ENCODE data around the gene PCBP3.
A peak's percentile ranks its signal among the peaks of the same experiment; 100 is the strongest.

The PCBP3 gene

GRCh38 chr21:45640001-45640887 is 3.3 kb upstream of the PCBP3 start:
- H3K27ac ChIP-seq (replicated peaks): no peak overlapping the region
- TF ChIP-seq SPI1 (IDR thresholded peaks at IDR 0.05; ENCODE audit: borderline replicate concordance, low read depth) (no peak; the same call in 1 of the 2 replicates), CTCF (IDR thresholded peaks at IDR 0.05; ENCODE audit: insufficient read depth, low read length) (no peak), REST (IDR thresholded peaks at IDR 0.05; ENCODE audit: insufficient replicate concordance, low read depth) (no peak), POLR2AphosphoS5 (IDR thresholded peaks at IDR 0.05; ENCODE audit: low read depth) (no peak), GABPA (IDR thresholded peaks at IDR 0.05; ENCODE audit: low read depth) (no peak)
- no peak overlapping the region for H3K4me3 ChIP-seq (replicated peaks; ENCODE audit: insufficient read depth, low read length)
- peak in 1 of 2 experiments; percentile 31 for DNase-seq (ENCODE audit: low read depth in 1 of 2, low spot score in 1 of 2)
- peaks cover 9% of the 10 kb centered on the region for H3K27me3 ChIP-seq (ENCODE audit: insufficient read depth, poor library complexity, severe bottlenecking)

DNA sequence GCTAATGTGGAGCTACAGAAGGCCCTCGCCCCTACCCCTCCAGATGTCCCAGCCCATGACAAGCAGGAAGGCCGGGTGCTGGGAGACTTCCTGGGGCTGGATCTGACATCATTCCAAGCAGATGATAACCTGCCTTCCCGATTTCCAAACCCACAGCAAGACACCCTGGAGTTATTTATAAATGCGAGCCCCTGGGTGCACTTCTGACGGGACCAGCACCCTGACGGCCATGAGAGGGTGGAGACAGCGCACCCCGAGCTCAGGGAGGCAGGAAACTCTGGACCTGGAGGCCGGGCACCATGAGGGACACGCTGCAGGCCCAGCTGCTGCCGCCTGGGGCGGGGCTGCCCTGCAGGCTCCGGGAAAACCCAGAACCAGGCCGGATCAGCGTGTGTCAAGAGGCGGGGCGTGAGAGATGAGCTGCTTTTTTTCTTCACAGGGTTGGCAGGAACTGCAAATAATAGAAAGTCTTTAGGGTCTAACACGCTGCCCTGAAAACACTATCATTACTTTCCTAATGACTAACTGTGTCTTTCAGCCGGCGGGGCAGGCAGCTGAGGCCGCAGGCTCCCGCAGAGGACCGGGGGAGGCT is 2.5 kb upstream of the PCBP3 start:
- no peak for TF ChIP-seq REST (IDR thresholded peaks at IDR 0.05; ENCODE audit: insufficient replicate concordance, low read depth)
- TF ChIP-seq GABPA (IDR thresholded peaks at IDR 0.05; ENCODE audit: low read depth): no peak
- no peak for TF ChIP-seq CTCF (IDR thresholded peaks at IDR 0.05; ENCODE audit: insufficient read depth, low read length)
- TF ChIP-seq SPI1 (IDR thresholded peaks at IDR 0.05; ENCODE audit: borderline replicate concordance, low read depth): no peak
- no peak for TF ChIP-seq POLR2AphosphoS5 (IDR thresholded peaks at IDR 0.05; ENCODE audit: low read depth)
- peaks cover 11% of the 10 kb centered on the region for H3K27me3 ChIP-seq (ENCODE audit: insufficient read depth, poor library complexity, severe bottlenecking)
- no peak overlapping the region for H3K4me3 ChIP-seq (replicated peaks; ENCODE audit: insufficient read depth, low read length)
- no peak for DNase-seq (ENCODE audit: low read depth in 1 of 2, low spot score in 1 of 2)
- H3K27ac ChIP-seq (replicated peaks): no peak overlapping the region

GRCh38 chr21:45641480-45642035 is 2.0 kb upstream of the PCBP3 start:
- H3K27ac ChIP-seq (replicated peaks): no peak overlapping the region
- peaks cover 11% of the 10 kb centered on the region for H3K27me3 ChIP-seq (ENCODE audit: insufficient read depth, poor library complexity, severe bottlenecking)
- no peak for DNase-seq (ENCODE audit: low read depth in 1 of 2, low spot score in 1 of 2)

More at GRCh38 chr21:45641480-45642035, 2.0 kb upstream of the PCBP3 start:
- TF ChIP-seq REST (IDR thresholded peaks at IDR 0.05; ENCODE audit: insufficient replicate concordance, low read depth) (no peak), CTCF (IDR thresholded peaks at IDR 0.05; ENCODE audit: insufficient read depth, low read length) (no peak), GABPA (IDR thresholded peaks at IDR 0.05; ENCODE audit: low read depth) (no peak), POLR2AphosphoS5 (IDR thresholded peaks at IDR 0.05; ENCODE audit: low read depth) (no peak), SPI1 (IDR thresholded peaks at IDR 0.05; ENCODE audit: borderline replicate concordance, low read depth) (no peak)
- no peak overlapping the region for H3K4me3 ChIP-seq (replicated peaks; ENCODE audit: insufficient read depth, low read length)
